BJ (cell line): ENCODE results near the gene MVK. TPM values are rescaled to one million over a fixed set of nuclear protein-coding genes. Genes with fewer than 3 reads are reported as not detected.

Source experiments
- CTCF ChIA-PET: fragments of 350-600 bp; formaldehyde crosslinking; extraction: SDS; loops from one replicate; lab custom pipeline; 2021; ENCODE audit warnings: antibody characterized with exemption, inconsistent platforms; lab: Yijun Ruan, JAX
- POLR2A ChIA-PET: fragments of 300-600 bp; sonication (Branson Sonifier 250); formaldehyde crosslinking; extraction: SDS; loops from one replicate; lab custom pipeline; 2021; ENCODE audit warnings: antibody characterized with exemption; lab: Charles Lee
- DNase-seq: peaks from one replicate; pipeline ENCODE4 v3.0.0-alpha.2; 2011; ENCODE audit warnings: low read depth
- H3K27me3 ChIP-seq: 2 replicates; pipeline ENCODE4 v1.6.0; 2011; ENCODE audit warnings: low read length; ENCODE audit not compliant: control insufficient read depth, insufficient read depth
- H3K36me3 ChIP-seq: 2 replicates; pipeline ENCODE4 v1.5.1; 2011; ENCODE audit warnings: low read length; ENCODE audit not compliant: control insufficient read depth, insufficient read depth
- H3K4me3 ChIP-seq: 2 replicates; pipeline ENCODE4 v1.5.1; 2011; ENCODE audit warnings: low read depth, mild to moderate bottlenecking, control low read depth, low read length
- CTCF ChIP-seq: IDR thresholded peaks from 2 replicates; pipeline ENCODE4 v1.5.1; 2011; ENCODE audit warnings: low read depth, mild to moderate bottlenecking, control low read depth, inconsistent platforms, low read length, moderate library complexity; ENCODE audit not compliant: insufficient read depth
- polyA plus RNA-seq: library from polyadenylated mRNA; depleted of rRNA; stranded (reverse); fragments of >200 nt; gene quantifications from 2 replicates; pipeline ENCODE4 v1.2.3, GENCODE V29; 2011

Gene MVK
- polyA plus RNA-seq, 1 experiment: 7.5 TPM

- Histone ChIP-seq H3K4me3 (no peak overlapping the region), H3K36me3 (peaks cover 5% of the 10 kb centered on the region), H3K27me3 (no peaks in the 10 kb centered on the region)
- CTCF ChIA-PET: interaction anchor here (1.5 to 3.2 kb wide), 2 partner anchors 9 to 15 kb away, joined by 3 to 19 read pairs; partner anchors contain the start of genes MMAB and MVK
- no peak for TF ChIP-seq CTCF
- no peak for DNase-seq
- POLR2A ChIA-PET: interaction anchor here (0.6 kb wide), 1 partner anchor 90 kb away, joined by 5 read pairs; no protein-coding TSS in a partner anchor
Observed at GRCh38 chr12:109582636-109583035, 9.0 kb downstream of the MVK start.

GRCh38 chr12:109583733-109584132 is 10.1 kb downstream of the MVK start:
- H3K36me3 ChIP-seq: peaks cover 5% of the 10 kb centered on the region
- ChIA-PET POLR2A (interaction anchor here (0.6 kb wide), 1 partner anchor 151 kb away, joined by 3 read pairs; no protein-coding TSS in a partner anchor), CTCF (interaction anchor here (0.7 to 3.2 kb wide), 3 partner anchors 10 to 1015 kb away, joined by 3 to 19 read pairs (median 3); partner anchors contain the start of genes MMAB and MVK)
- H3K27me3 ChIP-seq: no peaks in the 10 kb centered on the region
- no peak for DNase-seq
- TF ChIP-seq CTCF: no peak
- no peak overlapping the region for H3K4me3 ChIP-seq

- CTCF ChIA-PET: interaction anchor here (0.6 to 1.8 kb wide), 3 partner anchors 11 to 959 kb away, joined by 3 to 10 read pairs (median 4); partner anchors contain the start of genes MMAB and MVK
- Histone ChIP-seq H3K36me3 (peaks cover 4% of the 10 kb centered on the region), H3K4me3 (no peak overlapping the region), H3K27me3 (no peaks in the 10 kb centered on the region)
- no peak for TF ChIP-seq CTCF
- POLR2A ChIA-PET: no interaction called here
- no peak for DNase-seq
Observed at GRCh38 chr12:109586385-109587296, 13.0 kb downstream of the MVK start.

- H3K36me3 ChIP-seq: peaks cover 4% of the 10 kb centered on the region
- no peak for DNase-seq
- no peak for TF ChIP-seq CTCF
- H3K4me3 ChIP-seq: no peak overlapping the region
- no peaks in the 10 kb centered on the region for H3K27me3 ChIP-seq
- POLR2A ChIA-PET: no interaction called here
- CTCF ChIA-PET: interaction anchor here (1.1 to 1.9 kb wide), 2 partner anchors 10 to 188 kb away, joined by 3 to 9 read pairs; no protein-coding TSS in a partner anchor
Observed at GRCh38 chr12:109587921-109588320, 14.3 kb downstream of the MVK start.
